ENCODE results near the gene INKA2.

DNA sequence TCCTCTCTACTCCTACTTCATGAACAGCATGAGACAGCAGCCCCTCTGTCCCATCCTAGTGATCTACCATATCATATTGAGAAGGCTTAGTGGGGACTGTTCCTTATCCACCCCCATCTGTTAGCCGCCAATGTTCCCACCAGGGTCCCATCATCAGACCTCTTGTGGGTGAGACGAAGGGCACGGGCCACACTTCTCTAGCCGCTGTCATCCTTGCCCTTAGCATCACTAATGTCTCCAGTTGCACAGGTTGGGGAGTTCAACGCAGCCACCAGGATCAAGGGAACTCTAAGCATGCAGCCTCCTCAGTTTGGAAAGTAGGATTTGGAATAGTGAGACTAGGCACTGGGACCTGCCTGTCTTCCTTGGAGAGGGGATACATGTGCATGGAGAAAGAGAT, 20.1 kb downstream of the INKA2 start:
- TF ChIP-seq, protein P1, sequence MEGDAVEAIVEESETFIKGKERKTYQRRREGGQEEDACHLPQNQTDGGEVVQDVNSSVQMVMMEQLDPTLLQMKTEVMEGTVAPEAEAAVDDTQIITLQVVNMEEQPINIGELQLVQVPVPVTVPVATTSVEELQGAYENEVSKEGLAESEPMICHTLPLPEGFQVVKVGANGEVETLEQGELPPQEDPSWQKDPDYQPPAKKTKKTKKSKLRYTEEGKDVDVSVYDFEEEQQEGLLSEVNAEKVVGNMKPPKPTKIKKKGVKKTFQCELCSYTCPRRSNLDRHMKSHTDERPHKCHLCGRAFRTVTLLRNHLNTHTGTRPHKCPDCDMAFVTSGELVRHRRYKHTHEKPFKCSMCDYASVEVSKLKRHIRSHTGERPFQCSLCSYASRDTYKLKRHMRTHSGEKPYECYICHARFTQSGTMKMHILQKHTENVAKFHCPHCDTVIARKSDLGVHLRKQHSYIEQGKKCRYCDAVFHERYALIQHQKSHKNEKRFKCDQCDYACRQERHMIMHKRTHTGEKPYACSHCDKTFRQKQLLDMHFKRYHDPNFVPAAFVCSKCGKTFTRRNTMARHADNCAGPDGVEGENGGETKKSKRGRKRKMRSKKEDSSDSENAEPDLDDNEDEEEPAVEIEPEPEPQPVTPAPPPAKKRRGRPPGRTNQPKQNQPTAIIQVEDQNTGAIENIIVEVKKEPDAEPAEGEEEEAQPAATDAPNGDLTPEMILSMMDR (conservative IDR thresholded peaks at IDR 0.05; ENCODE audit: low read depth, low read length) = no peak
- TF ChIP-seq EZH2 (IDR thresholded peaks at IDR 0.05; ENCODE audit: borderline replicate concordance, low read depth, low read length, poor library complexity, severe bottlenecking) = no peak

Data from A673 (cell line).